Duodenal mucosa (tissue), 2 donors: ENCODE results near the gene MTHFD1L.

Source experiments
- H3K27ac ChIP-seq: one replicate; pipeline ENCODE4 v1.7.0; 2013; ENCODE audit warnings: low read depth, low read length
- H3K27me3 ChIP-seq, 2 donors: one replicate each; pipeline ENCODE4 v1.7.0; 2013; ENCODE audit warnings: low read length in 2 of 2, control low read depth in 1 of 2; ENCODE audit not compliant: insufficient read depth in 2 of 2, control insufficient read depth in 1 of 2
- H3K36me3 ChIP-seq, 2 donors: one replicate each; pipeline ENCODE4 v1.7.0; 2013; ENCODE audit warnings: low read length in 2 of 2, control low read depth in 1 of 2; ENCODE audit not compliant: insufficient read depth in 2 of 2, control insufficient read depth in 1 of 2
- H3K4me1 ChIP-seq, 2 donors: one replicate each; pipeline ENCODE4 v1.7.0; 2013; ENCODE audit warnings: low read length in 2 of 2, control low read depth in 1 of 2; ENCODE audit not compliant: insufficient read depth in 2 of 2, control insufficient read depth in 1 of 2
- H3K4me3 ChIP-seq, 2 donors: one replicate each; pipeline ENCODE4 v1.7.0; 2013; ENCODE audit warnings: low read length in 2 of 2, low read depth in 1 of 2
- H3K9ac ChIP-seq, 2 donors: one replicate each; pipeline ENCODE4 v1.7.0; 2013; ENCODE audit warnings: low read length in 2 of 2, low read depth in 1 of 2
- H3K9me3 ChIP-seq, 2 donors: one replicate each; pipeline ENCODE4 v1.7.0; 2013; ENCODE audit warnings: low read length in 2 of 2, control low read depth in 1 of 2; ENCODE audit not compliant: control insufficient read depth in 1 of 2

The MTHFD1L gene

DNA sequence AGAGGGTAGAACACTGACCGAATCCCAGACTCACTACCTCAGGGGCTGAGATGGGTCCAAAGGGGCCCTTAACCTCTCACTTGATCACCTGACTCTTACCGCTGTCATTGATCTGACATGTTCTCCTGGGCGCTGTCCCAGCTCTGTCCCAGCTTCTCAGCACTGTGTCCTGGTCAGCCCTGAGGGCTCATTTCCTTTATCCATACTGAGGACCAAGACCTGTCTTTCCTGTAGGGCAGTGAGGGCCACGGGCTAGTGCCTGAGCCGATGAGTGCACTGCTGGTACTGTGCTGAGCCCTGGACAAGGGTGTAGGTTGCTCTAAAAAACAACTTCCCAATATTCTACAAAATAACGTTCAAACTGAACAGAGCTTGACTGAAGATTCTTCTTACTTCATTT is 131.5 kb downstream of the MTHFD1L start:
- no peaks in the 10 kb centered on the region for H3K4me1 ChIP-seq
- no peak overlapping the region for H3K9ac ChIP-seq
- no peak overlapping the region for H3K27ac ChIP-seq
- no peaks in the 10 kb centered on the region for H3K27me3 ChIP-seq
- H3K36me3 ChIP-seq: peaks cover 0 to 5% of the 10 kb centered on the region in 2 donors
- no peaks in the 10 kb centered on the region for H3K9me3 ChIP-seq
- no peak overlapping the region for H3K4me3 ChIP-seq

GRCh38 chr6:150999107-150999506 is 133.6 kb downstream of the MTHFD1L start:
- Histone ChIP-seq H3K9ac (no peak overlapping the region), H3K4me3 (no peak overlapping the region), H3K36me3 (peaks cover 0 to 4% of the 10 kb centered on the region in 2 donors), H3K4me1 (peaks cover 0 to 3% of the 10 kb centered on the region in 2 donors), H3K27me3 (no peaks in the 10 kb centered on the region), H3K27ac (no peak overlapping the region), H3K9me3 (no peaks in the 10 kb centered on the region)

DNA sequence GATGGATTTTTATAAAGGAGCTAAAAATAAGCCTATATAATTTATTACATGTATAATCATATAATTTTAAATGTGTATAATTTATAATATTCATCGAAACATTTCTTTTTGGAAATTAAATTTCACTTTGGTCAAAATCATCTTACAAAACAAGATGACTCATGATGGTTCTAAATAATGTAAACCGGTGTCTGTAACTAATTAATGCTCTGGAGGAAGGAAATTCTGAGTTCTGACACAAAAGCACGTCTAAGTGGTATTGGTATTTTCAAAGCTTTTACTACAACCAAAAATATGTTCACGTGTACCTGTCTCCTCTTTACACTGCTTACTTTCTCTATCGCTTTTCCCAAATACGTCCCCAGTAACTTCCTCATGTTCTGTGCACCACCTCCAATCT is 134.1 kb downstream of the MTHFD1L start:
- H3K9me3 ChIP-seq: no peaks in the 10 kb centered on the region
- H3K27me3 ChIP-seq: no peaks in the 10 kb centered on the region
- peaks cover 0 to 7% of the 10 kb centered on the region in 2 donors for H3K4me1 ChIP-seq
- H3K27ac ChIP-seq: no peak overlapping the region
- no peaks in the 10 kb centered on the region for H3K36me3 ChIP-seq
- H3K9ac ChIP-seq: no peak overlapping the region
- H3K4me3 ChIP-seq: no peak overlapping the region

DNA sequence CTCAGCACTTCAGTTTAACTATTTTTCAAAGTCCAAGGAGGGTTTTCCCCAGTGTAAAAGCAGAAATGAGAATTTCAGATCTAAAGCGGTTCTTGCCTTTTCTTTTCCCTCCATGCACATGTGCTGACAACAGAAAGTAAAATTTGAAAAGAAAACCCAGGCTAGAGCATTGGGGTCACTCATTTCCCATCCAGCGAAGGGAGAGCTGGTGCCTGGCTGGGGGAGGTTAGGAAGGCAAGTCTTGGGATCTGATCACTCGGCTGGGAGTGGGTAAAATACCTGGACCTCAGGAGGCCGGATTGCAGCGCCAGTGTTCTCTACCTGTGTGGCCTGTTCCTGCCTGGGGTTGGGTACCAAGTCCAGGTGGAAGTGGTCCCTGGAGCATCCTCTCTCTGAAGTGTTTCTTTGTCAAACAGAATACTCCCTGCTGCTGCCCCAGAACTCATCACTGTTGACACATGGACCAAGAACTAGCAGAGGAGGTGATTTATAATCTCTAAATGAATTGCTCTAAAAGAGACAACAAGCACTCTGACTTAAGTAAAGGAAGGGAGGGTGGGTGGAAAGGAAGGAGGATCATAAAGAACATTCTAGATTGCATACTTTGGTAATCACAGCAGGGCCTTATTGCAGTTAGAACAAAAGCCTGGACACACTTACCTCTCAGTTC is 136.0 kb downstream of the MTHFD1L start:
- no peak overlapping the region for H3K9ac ChIP-seq
- no peaks in the 10 kb centered on the region for H3K27me3 ChIP-seq
- H3K4me3 ChIP-seq: no peak overlapping the region
- H3K36me3 ChIP-seq: no peaks in the 10 kb centered on the region
- peaks cover 4 to 15% of the 10 kb centered on the region in 2 donors for H3K4me1 ChIP-seq
- H3K9me3 ChIP-seq: no peaks in the 10 kb centered on the region
- no peak overlapping the region for H3K27ac ChIP-seq

DNA sequence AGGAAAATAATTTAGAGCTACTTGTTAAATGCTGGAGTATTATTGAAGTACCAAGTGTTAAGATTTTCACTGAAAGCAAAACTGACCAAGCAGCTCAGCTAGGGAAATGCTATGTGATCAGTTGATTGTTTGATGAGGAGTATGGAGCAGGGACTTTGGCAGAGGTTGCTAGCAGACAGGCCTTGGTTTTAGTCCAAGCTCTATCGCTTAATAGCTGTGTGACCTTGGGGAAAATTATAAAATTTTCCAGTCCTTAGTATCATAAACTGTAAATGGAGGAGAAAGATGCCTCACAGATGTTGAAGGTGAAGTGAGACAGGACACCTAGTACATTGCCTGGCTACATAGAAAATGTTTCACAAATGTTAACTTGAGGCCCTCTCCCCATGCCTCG is 136.6 kb downstream of the MTHFD1L start:
- Histone ChIP-seq H3K27me3 (no peaks in the 10 kb centered on the region), H3K4me3 (no peak overlapping the region), H3K9me3 (no peaks in the 10 kb centered on the region), H3K36me3 (no peaks in the 10 kb centered on the region), H3K27ac (no peak overlapping the region), H3K9ac (no peak overlapping the region), H3K4me1 (peaks cover 4 to 15% of the 10 kb centered on the region in 2 donors)

- no peaks in the 10 kb centered on the region for H3K27me3 ChIP-seq
- H3K36me3 ChIP-seq: no peaks in the 10 kb centered on the region
- H3K4me3 ChIP-seq: no peak overlapping the region
- no peak overlapping the region for H3K27ac ChIP-seq
- H3K9me3 ChIP-seq: no peaks in the 10 kb centered on the region
- no peak overlapping the region for H3K9ac ChIP-seq
- peaks cover 4 to 15% of the 10 kb centered on the region in 2 donors for H3K4me1 ChIP-seq
Measured at GRCh38 chr6:151002491-151002935, 137.0 kb downstream of the MTHFD1L start.

DNA sequence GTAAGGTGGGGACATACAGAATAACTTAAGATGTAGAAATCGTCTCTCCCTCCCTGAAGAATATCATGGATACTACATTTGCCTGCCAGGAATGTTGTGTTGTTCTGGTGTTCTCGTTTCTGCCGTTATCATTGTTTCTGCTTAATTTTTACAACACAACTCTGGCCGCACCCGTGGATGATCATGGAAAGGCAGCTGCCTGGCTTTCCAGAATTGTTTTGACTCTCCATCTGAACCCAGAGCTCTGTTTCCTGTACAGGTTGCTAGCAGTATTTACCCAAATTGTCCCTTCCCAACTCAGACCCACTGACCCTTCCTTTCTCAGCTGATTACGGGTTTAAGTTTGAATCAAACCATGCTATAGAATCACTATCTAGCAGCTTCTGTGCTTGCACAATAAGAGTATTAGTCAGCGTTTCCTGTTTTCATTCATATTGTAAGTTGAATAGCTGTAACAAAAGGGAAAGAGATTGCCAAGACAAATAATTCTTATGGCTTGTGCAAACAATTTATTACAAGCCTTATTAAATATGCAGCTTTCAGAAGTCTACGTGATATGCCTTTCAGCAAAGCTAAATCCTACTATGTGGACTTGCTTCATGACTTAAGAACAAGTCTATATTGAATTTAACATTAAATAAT is 139.0 kb downstream of the MTHFD1L start:
- no peaks in the 10 kb centered on the region for H3K9me3 ChIP-seq
- peak overlapping the region in 1 of 2 donors; percentile 59 for H3K4me3 ChIP-seq
- H3K9ac ChIP-seq: peak overlapping the region in 1 of 2 donors; percentile 28
- no peak overlapping the region for H3K27ac ChIP-seq
- H3K36me3 ChIP-seq: no peaks in the 10 kb centered on the region
- no peaks in the 10 kb centered on the region for H3K27me3 ChIP-seq
- peaks cover 4 to 15% of the 10 kb centered on the region in 2 donors for H3K4me1 ChIP-seq

DNA sequence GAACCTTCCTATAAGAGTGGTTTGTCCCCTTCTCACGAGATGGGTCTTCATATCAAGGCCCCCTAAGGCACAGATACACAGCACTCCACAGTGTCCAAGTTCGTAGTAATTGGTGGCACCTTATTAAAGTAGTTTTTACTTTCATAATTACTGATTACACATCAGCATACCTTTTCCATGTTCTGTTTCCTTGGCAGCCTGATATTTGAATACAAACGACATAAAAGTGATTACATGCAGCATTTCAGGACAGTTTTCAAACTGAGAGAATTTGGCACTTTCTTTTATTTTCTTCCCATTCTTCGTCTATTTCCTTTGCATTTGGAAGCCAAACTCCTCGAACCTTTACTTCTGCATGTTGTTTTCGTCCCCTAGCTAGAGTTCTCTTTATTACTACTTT is 139.7 kb downstream of the MTHFD1L start:
- H3K9ac ChIP-seq: no peak overlapping the region
- no peak overlapping the region for H3K27ac ChIP-seq
- no peaks in the 10 kb centered on the region for H3K9me3 ChIP-seq
- no peaks in the 10 kb centered on the region for H3K36me3 ChIP-seq
- H3K27me3 ChIP-seq: no peaks in the 10 kb centered on the region
- H3K4me3 ChIP-seq: no peak overlapping the region
- peaks cover 4 to 15% of the 10 kb centered on the region in 2 donors for H3K4me1 ChIP-seq

- H3K4me3 ChIP-seq: no peak overlapping the region
- H3K27ac ChIP-seq: no peak overlapping the region
- peaks cover 4 to 15% of the 10 kb centered on the region in 2 donors for H3K4me1 ChIP-seq
- no peaks in the 10 kb centered on the region for H3K27me3 ChIP-seq
- no peaks in the 10 kb centered on the region for H3K36me3 ChIP-seq
- H3K9ac ChIP-seq: no peak overlapping the region
- H3K9me3 ChIP-seq: no peaks in the 10 kb centered on the region
Measured at GRCh38 chr6:151005896-151006632, 140.6 kb downstream of the MTHFD1L start.

DNA sequence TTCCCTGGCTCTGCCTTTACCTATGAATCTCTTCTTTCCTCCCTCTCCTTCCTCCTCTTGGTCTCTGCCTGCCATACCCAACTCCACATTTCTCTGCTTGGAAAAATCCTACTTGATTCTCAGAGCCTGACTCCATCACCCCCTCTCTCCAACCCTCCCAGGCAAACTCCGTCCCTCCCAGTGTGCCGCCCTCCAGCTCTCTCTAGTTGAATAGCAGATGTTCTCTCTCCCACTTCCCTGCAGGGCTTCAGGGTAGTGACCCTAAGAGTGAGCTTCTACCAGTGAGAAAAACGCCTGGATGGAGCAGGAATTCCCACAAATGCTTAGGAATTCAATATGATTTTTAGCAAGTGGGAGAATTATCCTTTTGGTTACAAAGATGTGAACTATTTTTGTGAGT is 141.6 kb downstream of the MTHFD1L start:
- Histone ChIP-seq H3K4me1 (peaks cover 4 to 15% of the 10 kb centered on the region in 2 donors), H3K27me3 (no peaks in the 10 kb centered on the region), H3K27ac (no peak overlapping the region), H3K36me3 (no peaks in the 10 kb centered on the region), H3K9me3 (no peaks in the 10 kb centered on the region), H3K9ac (no peak overlapping the region), H3K4me3 (no peak overlapping the region)
